A549 (cell line): ENCODE data around the gene TM4SF4.

ENCODE experiments used
- BHLHE40 ChIP-seq: IDR thresholded peaks from 2 replicates; pipeline ENCODE4 v1.6.1; 2012; ENCODE audit warnings: low read depth, low read length, inconsistent platforms
- CHD2 ChIP-seq: fragments of 150-350 bp; IDR thresholded peaks from 2 replicates; pipeline ENCODE4 v1.6.1; 2014; ENCODE audit warnings: low read length; ENCODE audit not compliant: partially characterized antibody
- EP300 ChIP-seq, 2 experiments: fragments of >200 bp; sonication (Bioruptor Twin); formaldehyde crosslinking; IDR thresholded peaks; 2 replicates in 1 of 2; 3 replicates in 1 of 2; pipeline ENCODE4 v1.6.1; 2016 to 2017
- PHF8 ChIP-seq: fragments of 200-600 bp; sonication (generic); IDR thresholded peaks from 2 replicates; pipeline ENCODE4 v1.6.1; 2016; ENCODE audit warnings: low read depth, mild to moderate bottlenecking, antibody characterized with exemption, moderate library complexity, borderline replicate concordance
- POLR2A ChIP-seq: IDR thresholded peaks from 2 replicates; pipeline ENCODE4 v1.6.1; 2012; ENCODE audit warnings: mild to moderate bottlenecking, low read length
- RARB ChIP-seq: fragments of 250-450 bp; sonication (Bioruptor Pico); IDR thresholded peaks from 2 replicates; pipeline ENCODE4 v1.8.0; 2021; ENCODE audit warnings: mild to moderate bottlenecking, moderate library complexity
- RCOR1 ChIP-seq: fragments of 150-350 bp; IDR thresholded peaks from 2 replicates; pipeline ENCODE4 v1.6.1; 2014; ENCODE audit warnings: antibody characterized with exemption, low read length, low read depth
- RFX5 ChIP-seq: fragments of 450-650 bp; IDR thresholded peaks from 2 replicates; pipeline ENCODE4 v1.7.1; 2014; ENCODE audit warnings: antibody characterized with exemption, mild to moderate bottlenecking, moderate library complexity
- SREBF2 ChIP-seq: fragments of 450-650 bp; IDR thresholded peaks from 2 replicates; pipeline ENCODE4 v1.6.1; 2014; ENCODE audit warnings: mild to moderate bottlenecking, moderate library complexity
- TF ChIP-seq, protein P1 (sequence below): fragments of >200 bp; sonication (Bioruptor Twin); formaldehyde crosslinking; IDR thresholded peaks from 3 replicates; pipeline ENCODE4 v1.5.1; 2016

GRCh38 chr3:149523512-149524299 lies 49.2 kb downstream of the TM4SF4 start:
- TF ChIP-seq, protein P1, sequence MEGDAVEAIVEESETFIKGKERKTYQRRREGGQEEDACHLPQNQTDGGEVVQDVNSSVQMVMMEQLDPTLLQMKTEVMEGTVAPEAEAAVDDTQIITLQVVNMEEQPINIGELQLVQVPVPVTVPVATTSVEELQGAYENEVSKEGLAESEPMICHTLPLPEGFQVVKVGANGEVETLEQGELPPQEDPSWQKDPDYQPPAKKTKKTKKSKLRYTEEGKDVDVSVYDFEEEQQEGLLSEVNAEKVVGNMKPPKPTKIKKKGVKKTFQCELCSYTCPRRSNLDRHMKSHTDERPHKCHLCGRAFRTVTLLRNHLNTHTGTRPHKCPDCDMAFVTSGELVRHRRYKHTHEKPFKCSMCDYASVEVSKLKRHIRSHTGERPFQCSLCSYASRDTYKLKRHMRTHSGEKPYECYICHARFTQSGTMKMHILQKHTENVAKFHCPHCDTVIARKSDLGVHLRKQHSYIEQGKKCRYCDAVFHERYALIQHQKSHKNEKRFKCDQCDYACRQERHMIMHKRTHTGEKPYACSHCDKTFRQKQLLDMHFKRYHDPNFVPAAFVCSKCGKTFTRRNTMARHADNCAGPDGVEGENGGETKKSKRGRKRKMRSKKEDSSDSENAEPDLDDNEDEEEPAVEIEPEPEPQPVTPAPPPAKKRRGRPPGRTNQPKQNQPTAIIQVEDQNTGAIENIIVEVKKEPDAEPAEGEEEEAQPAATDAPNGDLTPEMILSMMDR = no peak
- TF ChIP-seq RARB (no peak), BHLHE40 (no peak), RFX5 (no peak), EP300 (IDR thresholded peaks at IDR 0.05) (no peak), CHD2 (no peak), PHF8 (no peak), RCOR1 (no peak), POLR2A (no peak), SREBF2 (no peak)
